T-helper 9 cell (primary cell): ENCODE measurements around the gene COG7.
"Not testable (repeated sequence)": the region's sequence is repeated elsewhere in the genome, so short reads cannot be mapped to it uniquely, and the experiment has no call there.

Experiments used
- DNase-seq: peaks from one replicate; pipeline ENCODE4 v3.0.0-alpha.2; 2020

COG7 gene

GRCh38 chr16:23381702-23382101, 71.3 kb downstream of the COG7 start:
- DNase-seq: not testable (repeated sequence)

GRCh38 chr16:23380501-23380951, 72.5 kb downstream of the COG7 start:
- DNase-seq: no peak

- DNase-seq: no peak
Observed at GRCh38 chr16:23379707-23380106, 73.3 kb downstream of the COG7 start.

GRCh38 chr16:23378921-23379320, 74.1 kb downstream of the COG7 start:
- no peak for DNase-seq

GRCh38 chr16:23378256-23378655, 74.7 kb downstream of the COG7 start:
- no peak for DNase-seq

- DNase-seq: no peak
Observed at GRCh38 chr16:23377071-23377931, 75.7 kb downstream of the COG7 start.

- no peak for DNase-seq
Observed at GRCh38 chr16:23375643-23376042, 77.3 kb downstream of the COG7 start.

- no peak for DNase-seq
Observed at GRCh38 chr16:23374721-23375510, 78.1 kb downstream of the COG7 start.

GRCh38 chr16:23373436-23374219, 79.4 kb downstream of the COG7 start:
- no peak for DNase-seq

- DNase-seq: no peak
Observed at GRCh38 chr16:23371368-23371767, 81.6 kb downstream of the COG7 start.

GRCh38 chr16:23369416-23369815, 83.6 kb downstream of the COG7 start:
- DNase-seq: no peak

GRCh38 chr16:23368469-23368868, 84.5 kb downstream of the COG7 start:
- DNase-seq: no peak

GRCh38 chr16:23367988-23368387, 85.0 kb downstream of the COG7 start:
- DNase-seq: no peak

- DNase-seq: no peak
Observed at GRCh38 chr16:23367564-23367963, 85.4 kb downstream of the COG7 start.

GRCh38 chr16:23366341-23366740, 86.6 kb downstream of the COG7 start:
- not testable (repeated sequence) for DNase-seq

- DNase-seq: no peak
Observed at GRCh38 chr16:23365602-23366240, 87.3 kb downstream of the COG7 start.

GRCh38 chr16:23362460-23363317, 90.3 kb downstream of the COG7 start:
- no peak for DNase-seq

- DNase-seq: no peak
Observed at GRCh38 chr16:23359092-23359760, 93.8 kb downstream of the COG7 start.

GRCh38 chr16:23357761-23358290, 95.2 kb downstream of the COG7 start:
- no peak for DNase-seq

GRCh38 chr16:23356941-23357340, 96.0 kb downstream of the COG7 start:
- DNase-seq: no peak
